IMR-90 (cell line): ENCODE results near the gene LRRTM3. TPM values are rescaled to one million over a fixed set of nuclear protein-coding genes. Genes with fewer than 3 reads are reported as not detected.

ENCODE experiments used
- ATAC-seq: fragments of 200-7000 bp; cut with Tn5 transposase; 2 replicates; pipeline ENCODE4 v1.9.1; 2020; ENCODE audit warnings: low read depth, mild to moderate bottlenecking, moderate library complexity
- BruUV-seq: library from RNA; stranded (reverse); fragments of 400-500 nt; replicated peaks from 2 replicates; lab custom pipeline; 2021; lab: Mats Ljungman, UMichigan
- CTCF ChIA-PET: fragments of 300-600 bp; formaldehyde crosslinking; extraction: SDS; loops from one replicate; lab custom pipeline; 2021; ENCODE audit warnings: antibody characterized with exemption; lab: Yijun Ruan, JAX
- POLR2A ChIA-PET: fragments of 300-600 bp; sonication (Branson Sonifier 250); formaldehyde crosslinking; loops from one replicate; lab custom pipeline; 2022; ENCODE audit warnings: antibody characterized with exemption; ENCODE audit not compliant: unreplicated experiment; lab: Charles Lee
- DNase-seq: peaks from one replicate; pipeline ENCODE4 v3.0.0; 2013
- H2AFZ ChIP-seq: replicated peaks from 2 replicates; pipeline ENCODE3; 2013; ENCODE audit warnings: low read length, mild to moderate bottlenecking; ENCODE audit not compliant: poor library complexity
- H2AK5ac ChIP-seq: 2 replicates; pipeline ENCODE4 v1.6.1; 2013; ENCODE audit warnings: low read depth, low read length, inconsistent platforms
- H2AK9ac ChIP-seq: replicated peaks from 2 replicates; pipeline ENCODE3; 2013; ENCODE audit warnings: mild to moderate bottlenecking, low read depth, low read length, moderate library complexity; ENCODE audit not compliant: poor library complexity
- H2BK120ac ChIP-seq: 2 replicates; pipeline ENCODE4 v1.6.1; 2013; ENCODE audit warnings: low read depth, low read length, inconsistent platforms
- H2BK15ac ChIP-seq: 3 replicates; pipeline ENCODE4 v1.6.1; 2013; ENCODE audit warnings: low read depth, low read length, inconsistent platforms
- H2BK20ac ChIP-seq: 2 replicates; pipeline ENCODE4 v1.6.1; 2013; ENCODE audit warnings: low read depth, mild to moderate bottlenecking, inconsistent platforms, low read length, moderate library complexity
- H2BK5ac ChIP-seq: 2 replicates; pipeline ENCODE4 v1.6.1; 2013; ENCODE audit warnings: mild to moderate bottlenecking, low read depth, low read length, inconsistent platforms; ENCODE audit not compliant: poor library complexity, severe bottlenecking
- H3K14ac ChIP-seq: replicated peaks from 2 replicates; pipeline ENCODE4 v1.6.1; 2013; ENCODE audit warnings: low read depth, low read length, inconsistent platforms
- H3K18ac ChIP-seq: 2 replicates; pipeline ENCODE4 v1.6.1; 2013; ENCODE audit warnings: low read depth, low read length, control low read depth
- H3K23ac ChIP-seq: 2 replicates; pipeline ENCODE4 v1.6.1; 2013; ENCODE audit warnings: low read depth, low read length, inconsistent platforms
- H3K27ac ChIP-seq: 2 replicates; pipeline ENCODE4 v1.5.1; 2013; ENCODE audit warnings: mild to moderate bottlenecking, control low read depth, low read length; ENCODE audit not compliant: insufficient read depth
- H3K27me3 ChIP-seq: 2 replicates; pipeline ENCODE4 v1.6.1; 2013; ENCODE audit warnings: low read length; ENCODE audit not compliant: control insufficient read depth, insufficient read depth
- H3K36me3 ChIP-seq: 2 replicates; pipeline ENCODE4 v1.6.1; 2013; ENCODE audit warnings: low read length, mixed read lengths; ENCODE audit not compliant: control insufficient read depth, insufficient read depth
- H3K4ac ChIP-seq: 2 replicates; pipeline ENCODE4 v1.6.1; 2013; ENCODE audit warnings: low read depth, low read length, inconsistent platforms
- H3K4me1 ChIP-seq: 2 replicates; pipeline ENCODE4 v1.6.1; 2013; ENCODE audit warnings: low read length, mixed read lengths; ENCODE audit not compliant: control insufficient read depth, insufficient read depth
- H3K4me2 ChIP-seq: 2 replicates; pipeline ENCODE4 v1.6.1; 2013; ENCODE audit warnings: low read depth, mild to moderate bottlenecking, control low read depth, low read length, moderate library complexity
- H3K4me3 ChIP-seq: 2 replicates; pipeline ENCODE4 v1.5.1; 2013; ENCODE audit warnings: low read depth, mild to moderate bottlenecking, control low read depth, low read length, moderate library complexity; ENCODE audit not compliant: insufficient read depth
- H3K56ac ChIP-seq: 2 replicates; pipeline ENCODE4 v1.6.1; 2013; ENCODE audit warnings: low read length, inconsistent platforms; ENCODE audit not compliant: insufficient read depth; ENCODE audit errors: extremely low read depth
- H3K79me1 ChIP-seq, 2 experiments: 2 replicates each; pipeline ENCODE4 v1.6.1; 2013; ENCODE audit warnings: low read length in 2 of 2, inconsistent platforms in 1 of 2, low read depth in 1 of 2
- H3K9ac ChIP-seq: 2 replicates; pipeline ENCODE4 v1.6.1; 2013; ENCODE audit warnings: low read depth, low read length, control low read depth
- H3K9me1 ChIP-seq: 2 replicates; pipeline ENCODE4 v1.6.1; 2013; ENCODE audit warnings: low read length, inconsistent platforms; ENCODE audit not compliant: insufficient read depth
- H3K9me3 ChIP-seq: 2 replicates; pipeline ENCODE4 v1.6.1; 2013; ENCODE audit warnings: low read length; ENCODE audit not compliant: control insufficient read depth, insufficient read depth
- H4K20me1 ChIP-seq: 2 replicates; pipeline ENCODE4 v1.6.1; 2013; ENCODE audit warnings: low read length, inconsistent platforms; ENCODE audit not compliant: insufficient read depth
- H4K5ac ChIP-seq: 2 replicates; pipeline ENCODE4 v1.6.1; 2013; ENCODE audit warnings: mild to moderate bottlenecking, low read depth, low read length, control low read depth
- H4K8ac ChIP-seq, 2 experiments: 2 replicates each; pipeline ENCODE4 v1.6.1; 2013; ENCODE audit warnings: low read depth in 2 of 2, low read length in 2 of 2, control low read depth in 1 of 2, inconsistent platforms in 1 of 2
- H4K91ac ChIP-seq: 2 replicates; pipeline ENCODE4 v1.6.1; 2013; ENCODE audit warnings: low read depth, low read length, inconsistent platforms; ENCODE audit not compliant: insufficient read depth
- BHLHE40 ChIP-seq: fragments of 150-350 bp; IDR thresholded peaks from 2 replicates; pipeline ENCODE4 v1.6.1; 2016; ENCODE audit warnings: mild to moderate bottlenecking, low read depth, low read length
- CEBPB ChIP-seq: IDR thresholded peaks from 2 replicates; pipeline ENCODE4 v1.6.1; 2012; ENCODE audit warnings: low read depth, low read length, improper control_type of control experiment
- CHD1 ChIP-seq: IDR thresholded peaks from 2 replicates; pipeline ENCODE4 v1.6.1; 2012; ENCODE audit warnings: low read depth, low read length, improper control_type of control experiment
- FOS ChIP-seq: fragments of 150-350 bp; IDR thresholded peaks from 2 replicates; pipeline ENCODE4 v1.6.1; 2016; ENCODE audit warnings: low read depth, low read length
- MAFK ChIP-seq: IDR thresholded peaks from 2 replicates; pipeline ENCODE4 v1.6.1; 2012; ENCODE audit warnings: low read depth, low read length, improper control_type of control experiment
- MAZ ChIP-seq: IDR thresholded peaks from 2 replicates; pipeline ENCODE4 v1.6.1; 2012; ENCODE audit warnings: low read depth, mild to moderate bottlenecking, low read length, improper control_type of control experiment, moderate library complexity, borderline replicate concordance
- MXI1 ChIP-seq: IDR thresholded peaks from 2 replicates; pipeline ENCODE4 v1.6.1; 2012; ENCODE audit warnings: low read depth, mild to moderate bottlenecking, low read length, moderate library complexity, borderline replicate concordance
- NFE2L2 ChIP-seq: fragments of 150-350 bp; IDR thresholded peaks from 2 replicates; pipeline ENCODE4 v1.6.1; 2016; ENCODE audit warnings: low read depth, mild to moderate bottlenecking, low read length
- POLR2A ChIP-seq: IDR thresholded peaks from 2 replicates; pipeline ENCODE4 v1.6.1; 2012; ENCODE audit warnings: mild to moderate bottlenecking, low read depth, low read length
- RAD21 ChIP-seq: IDR thresholded peaks from 2 replicates; pipeline ENCODE4 v1.6.1; 2012; ENCODE audit warnings: low read length, improper control_type of control experiment
- RCOR1 ChIP-seq: IDR thresholded peaks from 2 replicates; pipeline ENCODE4 v1.6.1; 2012; ENCODE audit warnings: mild to moderate bottlenecking, low read length, improper control_type of control experiment; ENCODE audit not compliant: insufficient replicate concordance
- RFX5 ChIP-seq: IDR thresholded peaks from 2 replicates; pipeline ENCODE4 v1.8.0; 2012; ENCODE audit warnings: low read depth, mild to moderate bottlenecking, low read length, moderate library complexity
- SMC3 ChIP-seq: fragments of 150-350 bp; IDR thresholded peaks from 2 replicates; pipeline ENCODE4 v1.6.1; 2016; ENCODE audit warnings: low read depth, mild to moderate bottlenecking, antibody characterized with exemption, low read length, moderate library complexity
- WGBS, 2 experiments: methylation state at CpG; one replicate each; pipeline versions ENCODE4 v1.1.5 to v1.1.7; 2013; ENCODE audit warnings: missing lambda C conversion rate in 2 of 2; ENCODE audit not compliant: insufficient read length in 1 of 2; ENCODE audit errors: extremely low coverage in 2 of 2; 5-methylcytosine and 5-hydroxymethylcytosine counted together
- dilution Hi-C: fragments of 300-500 bp; cut with HindIII; formaldehyde crosslinking; loops from one replicate; pipeline ENCODE4 v1.14.3; 2018; ENCODE audit warnings: low sequenced_read_pairs; ENCODE audit not compliant: unreplicated experiment
- in situ Hi-C: fragments of 300-500 bp; cut with MboI; formaldehyde crosslinking; loops from 3 replicates; pipeline ENCODE4 v1.14.3; 2019; ENCODE audit warnings: low sequenced_read_pairs, inconsistent platforms, mixed read lengths
- intact Hi-C: fragments of 100-400 bp; cut with micrococcal nuclease; formaldehyde crosslinking; loops from 2 replicates; pipeline ENCODE4 v1.10.0; 2022
- polyA plus RNA-seq, 3 experiments: library from polyadenylated mRNA; depleted of rRNA; stranded (reverse); fragments of >200 nt; gene quantifications; 2 replicates each; pipeline ENCODE4 v1.2.3, GENCODE V29; 2012; ENCODE audit warnings: low replicate concordance in 1 of 3
- total RNA-seq: library from RNA; depleted of rRNA; stranded (reverse); fragments of >200 nt; gene quantifications from 2 replicates; pipeline ENCODE4 v1.2.3, GENCODE V29; 2012
- TF ChIP-seq, protein P1 (sequence below): fragments of 150-350 bp; IDR thresholded peaks from 2 replicates; pipeline ENCODE4 v1.6.1; 2016; ENCODE audit warnings: low read depth, mild to moderate bottlenecking, low read length, moderate library complexity, borderline replicate concordance
- TF ChIP-seq, protein P2 (sequence below): fragments of 150-350 bp; IDR thresholded peaks from 2 replicates; pipeline ENCODE4 v1.6.1; 2017; ENCODE audit warnings: mild to moderate bottlenecking, antibody characterized with exemption, low read length, low read depth
- TF ChIP-seq, protein P3 (sequence below): conservative IDR thresholded peaks from 2 replicates; pipeline ENCODE4 v1.5.1; 2012; ENCODE audit warnings: mild to moderate bottlenecking, low read depth, low read length, improper control_type of control experiment

LRRTM3 gene
- total and polyA plus RNA-seq, 2 of the 4 experiments (the other 2 are of a cell fraction), result under 0.01 TPM; not detected in 1

DNA sequence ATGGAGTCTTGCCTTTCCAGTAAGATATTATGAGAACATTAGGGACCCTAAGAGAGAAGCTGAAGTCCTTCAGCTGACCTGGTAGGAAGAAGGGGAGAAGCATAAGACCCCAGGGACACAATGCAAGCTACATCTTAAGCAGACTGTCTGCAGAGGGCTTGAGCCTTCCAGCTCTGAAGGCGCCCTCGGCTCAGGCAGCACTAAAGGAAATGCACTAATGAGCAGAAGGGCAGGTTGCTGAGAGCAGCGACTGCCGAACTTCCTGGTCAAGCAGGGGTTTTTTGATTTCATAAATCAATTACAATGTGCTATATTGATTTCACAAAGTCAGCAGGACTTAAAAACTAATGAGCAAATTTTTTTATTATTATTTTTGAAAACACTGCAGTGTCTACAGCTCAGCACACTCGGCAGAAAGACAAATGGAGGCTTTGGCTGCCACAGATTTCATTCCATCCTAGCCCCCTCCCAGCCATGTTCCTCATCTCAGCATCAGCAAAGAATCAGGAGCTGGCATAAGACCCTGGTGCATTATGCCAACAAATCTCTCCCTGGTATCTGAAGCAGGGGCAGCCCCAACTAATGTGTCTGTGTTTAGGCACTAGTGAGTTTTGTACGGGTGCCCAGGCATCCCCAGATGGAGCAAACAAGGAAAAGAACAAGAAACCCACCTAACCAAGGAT is 57.1 kb downstream of the LRRTM3 start:
- Histone ChIP-seq H2BK120ac (no peak overlapping the region), H2AFZ (no peak overlapping the region), H3K14ac (no peak overlapping the region), H2AK5ac (no peak overlapping the region), H4K20me1 (no peaks in the 10 kb centered on the region), H2AK9ac (no peak overlapping the region), H4K8ac (no peak overlapping the region), H3K56ac (no peak overlapping the region), H3K4me3 (no peak overlapping the region), H3K36me3 (no peaks in the 10 kb centered on the region), H3K4me2 (no peak overlapping the region), H3K18ac (no peak overlapping the region), H3K27me3 (no peaks in the 10 kb centered on the region), H2BK15ac (no peak overlapping the region), H3K9me3 (no peaks in the 10 kb centered on the region), H2BK20ac (no peak overlapping the region), H3K4me1 (no peaks in the 10 kb centered on the region), H3K9me1 (no peaks in the 10 kb centered on the region), H3K4ac (no peak overlapping the region), H4K5ac (no peak overlapping the region), H2BK5ac (no peak overlapping the region), H3K79me1 (no peaks in the 10 kb centered on the region), H4K91ac (no peak overlapping the region), H3K23ac (no peak overlapping the region), H3K9ac (no peak overlapping the region), H3K27ac (no peak overlapping the region)
- CTCF ChIA-PET, result no interaction called here
- no peak for ATAC-seq
- in situ Hi-C loops, result no loop called here
- no peak for TF ChIP-seq NFE2L2
- TF ChIP-seq RAD21, result no peak
- no peak for TF ChIP-seq RFX5
- no peak for TF ChIP-seq RCOR1
- no peak for TF ChIP-seq MXI1
- TF ChIP-seq MAFK, result no peak
- TF ChIP-seq CEBPB, result no peak
- TF ChIP-seq CHD1, result no peak
- no peak for TF ChIP-seq FOS
- no peak for TF ChIP-seq MAZ
- TF ChIP-seq, protein P1, sequence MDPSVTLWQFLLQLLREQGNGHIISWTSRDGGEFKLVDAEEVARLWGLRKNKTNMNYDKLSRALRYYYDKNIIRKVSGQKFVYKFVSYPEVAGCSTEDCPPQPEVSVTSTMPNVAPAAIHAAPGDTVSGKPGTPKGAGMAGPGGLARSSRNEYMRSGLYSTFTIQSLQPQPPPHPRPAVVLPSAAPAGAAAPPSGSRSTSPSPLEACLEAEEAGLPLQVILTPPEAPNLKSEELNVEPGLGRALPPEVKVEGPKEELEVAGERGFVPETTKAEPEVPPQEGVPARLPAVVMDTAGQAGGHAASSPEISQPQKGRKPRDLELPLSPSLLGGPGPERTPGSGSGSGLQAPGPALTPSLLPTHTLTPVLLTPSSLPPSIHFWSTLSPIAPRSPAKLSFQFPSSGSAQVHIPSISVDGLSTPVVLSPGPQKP, result no peak
- no peak for TF ChIP-seq POLR2A
- TF ChIP-seq BHLHE40, result no peak
- TF ChIP-seq, protein P2, sequence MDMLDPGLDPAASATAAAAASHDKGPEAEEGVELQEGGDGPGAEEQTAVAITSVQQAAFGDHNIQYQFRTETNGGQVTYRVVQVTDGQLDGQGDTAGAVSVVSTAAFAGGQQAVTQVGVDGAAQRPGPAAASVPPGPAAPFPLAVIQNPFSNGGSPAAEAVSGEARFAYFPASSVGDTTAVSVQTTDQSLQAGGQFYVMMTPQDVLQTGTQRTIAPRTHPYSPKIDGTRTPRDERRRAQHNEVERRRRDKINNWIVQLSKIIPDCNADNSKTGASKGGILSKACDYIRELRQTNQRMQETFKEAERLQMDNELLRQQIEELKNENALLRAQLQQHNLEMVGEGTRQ, result no peak
- no peak for TF ChIP-seq SMC3
- TF ChIP-seq, protein P3, sequence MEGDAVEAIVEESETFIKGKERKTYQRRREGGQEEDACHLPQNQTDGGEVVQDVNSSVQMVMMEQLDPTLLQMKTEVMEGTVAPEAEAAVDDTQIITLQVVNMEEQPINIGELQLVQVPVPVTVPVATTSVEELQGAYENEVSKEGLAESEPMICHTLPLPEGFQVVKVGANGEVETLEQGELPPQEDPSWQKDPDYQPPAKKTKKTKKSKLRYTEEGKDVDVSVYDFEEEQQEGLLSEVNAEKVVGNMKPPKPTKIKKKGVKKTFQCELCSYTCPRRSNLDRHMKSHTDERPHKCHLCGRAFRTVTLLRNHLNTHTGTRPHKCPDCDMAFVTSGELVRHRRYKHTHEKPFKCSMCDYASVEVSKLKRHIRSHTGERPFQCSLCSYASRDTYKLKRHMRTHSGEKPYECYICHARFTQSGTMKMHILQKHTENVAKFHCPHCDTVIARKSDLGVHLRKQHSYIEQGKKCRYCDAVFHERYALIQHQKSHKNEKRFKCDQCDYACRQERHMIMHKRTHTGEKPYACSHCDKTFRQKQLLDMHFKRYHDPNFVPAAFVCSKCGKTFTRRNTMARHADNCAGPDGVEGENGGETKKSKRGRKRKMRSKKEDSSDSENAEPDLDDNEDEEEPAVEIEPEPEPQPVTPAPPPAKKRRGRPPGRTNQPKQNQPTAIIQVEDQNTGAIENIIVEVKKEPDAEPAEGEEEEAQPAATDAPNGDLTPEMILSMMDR, result no peak
- intact Hi-C loops, result no loop called here
- DNase-seq, result no peak
- dilution Hi-C loops, result no loop called here
- 20% methylated on average over 2 of the region's 6 CpGs; no CpG with 5 or more reads in 1 of the 2 experiments for WGBS, 2 experiments
- BruUV-seq, result no TSS peak
- POLR2A ChIA-PET, result no interaction called here
